AG04450 (cell line): ENCODE results near the gene ANKLE2. TPM values are rescaled to one million over a fixed set of nuclear protein-coding genes. Genes with fewer than 3 reads are reported as not detected.

Source experiments
- CTCF ChIA-PET: fragments of 300-600, 350-600 bp; formaldehyde crosslinking; extraction: SDS; loops from one replicate; lab custom pipeline; 2022; ENCODE audit warnings: antibody characterized with exemption, inconsistent platforms; lab: Charles Lee
- POLR2A ChIA-PET: fragments of 350-600 bp; formaldehyde crosslinking; extraction: SDS; loops from one replicate; lab custom pipeline; 2021; ENCODE audit warnings: antibody characterized with exemption, inconsistent platforms; lab: Yijun Ruan, JAX
- DNase-seq: peaks from one replicate; pipeline ENCODE4 v3.0.0-alpha.2; 2011; ENCODE audit warnings: low read depth, low spot score
- H3K27ac ChIP-seq: one replicate; pipeline ENCODE4 v1.5.1; 2012; ENCODE audit warnings: low read depth, low read length, control low read depth
- H3K27me3 ChIP-seq: one replicate; pipeline ENCODE4 v1.6.0; 2012; ENCODE audit warnings: low read length; ENCODE audit not compliant: control insufficient read depth, insufficient read depth
- H3K4me3 ChIP-seq: 2 replicates; pipeline ENCODE4 v1.5.1; 2011; ENCODE audit warnings: mild to moderate bottlenecking, low read depth, low read length, control low read depth
- H3K9me3 ChIP-seq: 2 replicates; pipeline ENCODE4 v1.5.1; 2012; ENCODE audit warnings: low read length; ENCODE audit not compliant: control insufficient read depth, insufficient read depth
- CTCF ChIP-seq: IDR thresholded peaks from 2 replicates; pipeline ENCODE4 v1.5.1; 2011; ENCODE audit warnings: low read depth, low read length, control low read depth, inconsistent platforms
- polyA plus RNA-seq: library from polyadenylated mRNA; depleted of rRNA; stranded (reverse); fragments of >200 nt; gene quantifications from 2 replicates; pipeline ENCODE4 v1.2.3, GENCODE V29; 2011; rRNA removed
- small RNA-seq: library from RNA; depleted of rRNA; stranded (forward); fragments of <200 nt; gene quantifications from one replicate; pipeline ENCODE3, GENCODE V24; 2012; ENCODE audit warnings: low read depth; ENCODE audit not compliant: insufficient read length

Gene ANKLE2
- polyA plus RNA-seq, 1 experiment = 55.7 TPM

- ChIA-PET POLR2A (no interaction called here), CTCF (no interaction called here)
- TF ChIP-seq CTCF = no peak
- no peak overlapping the region for H3K4me3 ChIP-seq
- H3K27ac ChIP-seq = no peak overlapping the region
- no peaks in the 10 kb centered on the region for H3K9me3 ChIP-seq
- no peaks in the 10 kb centered on the region for H3K27me3 ChIP-seq
- DNase-seq = no peak
Observed at GRCh38 chr12:132675757-132676432, 85.7 kb downstream of the ANKLE2 start.

Small RNA genes within 50 kb of the gene (small RNA-seq; reads per million reads assigned to genes)
- gene RNA5SP379 = not detected

Other genes starting within 250 kb of the ANKLE2 start
- 0.11 and 0.35 TPM in 2 replicates for gene LRCOL1, start 151.2 kb downstream of the ANKLE2 start, polyA plus RNA-seq
- not detected in 2 replicates for gene P2RX2, start 143.1 kb downstream of the ANKLE2 start, polyA plus RNA-seq
- 4.1 and 6.3 TPM in 2 replicates for gene POLE, start 74.5 kb downstream of the ANKLE2 start, polyA plus RNA-seq
- 17.3 and 19.6 TPM in 2 replicates for gene PXMP2, start 74.2 kb downstream of the ANKLE2 start, polyA plus RNA-seq
- gene PGAM5, start 51.0 kb downstream of the ANKLE2 start, polyA plus RNA-seq = 8.9 and 15.1 TPM in 2 replicates
- 22.6 and 28.0 TPM in 2 replicates for gene GOLGA3, start 67.0 kb upstream of the ANKLE2 start, polyA plus RNA-seq
- gene CHFR, start 125.8 kb upstream of the ANKLE2 start, polyA plus RNA-seq = 28.4 and 29.2 TPM in 2 replicates
- 8.7 and 13.6 TPM in 2 replicates for gene ZNF605, start 194.5 kb upstream of the ANKLE2 start, polyA plus RNA-seq
- gene ZNF26, start 224.5 kb upstream of the ANKLE2 start, polyA plus RNA-seq = 4.5 and 4.7 TPM in 2 replicates